Cortex of kidney (tissue), 1 donor: ENCODE data around the gene FGFBP1.
"Not testable (repeated sequence)": the region's sequence is repeated elsewhere in the genome, so short reads cannot be mapped to it uniquely, and the experiment has no call there.

ENCODE experiments used
- DNase-seq: peaks from one replicate; lab custom pipeline; 2025; lab: John Stamatoyannopoulos, UW

The FGFBP1 gene

DNA sequence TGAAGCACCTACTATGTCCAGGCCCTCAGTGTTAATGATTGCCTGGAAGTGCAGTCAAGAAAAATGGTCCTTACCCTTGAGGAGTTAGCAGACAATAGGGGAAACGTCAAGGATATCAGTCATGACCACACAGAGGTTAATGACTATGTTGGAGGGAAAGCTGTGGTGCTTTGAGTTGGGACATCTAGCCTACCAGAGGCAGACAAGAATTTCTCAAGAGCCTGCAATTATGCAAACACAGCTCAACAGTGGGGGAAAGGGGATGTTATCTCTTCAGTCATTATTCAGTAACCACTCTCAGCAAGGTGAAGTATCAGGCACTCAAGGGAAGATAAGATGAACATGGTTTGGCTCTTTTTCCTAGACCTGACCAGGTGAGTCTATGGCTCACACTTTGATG lies 7.0 kb upstream of the FGFBP1 start:
- DNase-seq: no peak

DNA sequence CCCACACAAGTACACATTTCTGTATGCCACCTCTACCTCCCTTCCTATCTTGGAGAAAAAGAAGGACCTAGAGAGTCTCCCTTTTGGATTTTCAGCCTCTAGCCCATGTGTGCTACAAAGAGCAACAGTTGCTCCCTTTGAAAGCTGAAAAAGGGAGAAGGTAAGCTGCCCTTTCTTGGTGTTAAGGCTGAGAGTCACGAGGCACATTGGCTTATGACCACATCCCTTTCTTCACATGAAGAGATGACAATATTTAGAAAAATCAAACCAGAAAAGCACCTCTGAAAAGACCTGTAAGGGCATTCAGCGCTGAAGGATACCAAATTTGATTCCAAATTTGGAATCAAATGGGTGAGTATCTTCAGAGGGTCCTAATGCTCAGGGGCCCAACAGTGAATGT lies 6.4 kb upstream of the FGFBP1 start:
- DNase-seq: no peak

GRCh38 chr4:15942283-15942682 lies 3.7 kb upstream of the FGFBP1 start:
- DNase-seq: no peak

DNA sequence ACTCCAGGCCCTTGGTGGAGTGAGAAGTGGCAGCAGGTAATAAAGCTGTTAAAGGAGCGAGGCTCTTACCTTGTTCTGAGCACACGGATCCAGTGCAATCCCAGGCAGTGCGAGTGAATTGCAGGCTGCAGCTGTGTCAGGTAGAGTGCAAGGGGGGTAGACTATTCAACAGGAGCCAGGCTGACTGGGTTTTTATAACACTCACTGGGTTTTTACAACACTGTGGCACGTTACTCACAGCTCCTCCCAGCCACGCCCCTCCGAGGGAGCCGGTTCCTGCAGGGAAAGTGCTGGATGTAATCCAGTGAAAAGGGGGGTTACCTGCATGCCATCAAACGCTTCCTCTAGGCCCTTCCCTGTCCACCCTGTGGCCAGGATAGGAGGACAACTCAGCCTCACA lies 358 bp downstream of the FGFBP1 start:
- DNase-seq: no peak

DNA sequence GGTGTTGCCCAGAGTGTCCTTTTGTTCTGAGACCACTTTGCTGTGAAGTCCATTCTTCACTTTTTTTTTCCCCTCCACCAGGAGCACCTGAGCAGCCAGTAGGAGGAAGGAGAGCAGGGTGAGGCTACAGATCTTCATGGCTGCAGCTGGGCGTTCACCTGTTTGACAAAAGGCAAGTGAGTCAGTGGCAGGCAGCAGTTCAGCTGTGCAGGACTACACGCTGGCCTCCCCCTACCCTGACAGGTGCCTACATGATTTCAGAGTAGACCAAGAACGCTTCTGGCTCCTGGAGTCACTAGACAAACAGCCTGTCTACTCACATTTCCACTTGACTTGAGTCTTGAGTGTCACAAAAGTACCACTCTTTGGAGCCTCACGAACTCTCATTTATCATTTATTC lies 2.0 kb downstream of the FGFBP1 start:
- no peak for DNase-seq

DNA sequence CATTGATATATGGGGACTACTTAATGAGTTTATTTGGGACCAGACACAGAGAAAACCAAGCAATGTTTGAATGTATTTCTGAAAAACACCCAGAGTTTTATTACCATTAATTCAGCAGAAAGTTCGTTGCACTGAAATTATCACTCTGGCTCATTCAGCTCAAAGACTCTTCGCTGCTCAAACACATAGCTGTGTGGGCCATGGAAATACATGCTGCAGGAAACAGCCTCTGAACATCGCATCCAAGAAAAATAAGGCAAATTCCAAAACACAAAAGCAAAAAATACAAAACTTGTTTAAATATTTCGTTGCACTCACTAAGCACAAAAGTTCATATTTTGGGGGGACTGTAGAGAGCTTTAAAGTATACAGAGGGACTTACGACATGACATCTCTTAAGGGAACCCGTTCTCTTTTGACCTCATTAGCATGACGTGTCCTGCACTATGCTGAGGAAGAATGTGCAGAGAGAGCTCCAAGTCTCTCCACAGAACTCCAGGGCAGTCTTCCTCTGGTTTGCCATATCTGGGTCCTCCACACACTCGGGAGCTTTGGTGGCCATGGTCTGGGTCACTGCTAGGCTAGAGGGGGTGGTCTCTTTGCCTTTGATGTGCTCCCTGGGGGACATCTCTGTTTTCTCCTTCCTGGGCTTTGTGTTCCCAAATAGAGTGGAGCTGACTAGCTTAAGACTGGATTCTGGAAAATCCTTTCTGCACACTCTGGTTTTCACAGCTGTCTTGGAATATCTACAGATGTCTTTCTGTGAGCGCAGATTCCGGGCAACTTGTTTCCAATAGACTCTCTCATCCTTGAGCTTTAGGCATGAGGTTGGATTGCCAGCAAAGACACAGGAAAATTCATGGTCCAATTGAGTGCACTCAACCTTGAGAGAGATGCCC lies 2.8 kb downstream of the FGFBP1 start:
- no peak for DNase-seq

- no peak for DNase-seq
Measured at GRCh38 chr4:15934259-15934658, 4.3 kb downstream of the FGFBP1 start.

- DNase-seq: no peak
Measured at GRCh38 chr4:15931451-15932210, 6.9 kb downstream of the FGFBP1 start.

DNA sequence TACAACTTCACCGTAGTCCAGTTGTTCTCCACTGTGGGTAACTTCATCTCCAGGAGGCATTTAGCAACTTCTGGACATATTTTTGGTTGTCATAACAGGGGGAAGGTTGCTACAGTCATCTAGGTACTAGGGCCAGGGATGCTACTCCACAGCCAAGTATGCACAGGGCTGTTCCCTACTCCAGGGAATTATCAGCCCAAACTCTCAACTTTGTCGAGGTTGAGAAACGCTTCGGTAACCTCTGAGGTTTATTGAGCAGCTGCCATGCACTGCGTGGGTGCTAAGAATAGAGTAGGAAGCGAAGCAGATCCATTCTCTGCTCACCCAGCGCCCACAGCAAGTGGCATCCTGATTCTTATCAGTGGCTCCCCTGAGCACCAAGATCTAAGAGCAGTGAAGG lies 8.2 kb downstream of the FGFBP1 start:
- no peak for DNase-seq

GRCh38 chr4:15929540-15929939 lies 9.0 kb downstream of the FGFBP1 start:
- no peak for DNase-seq

DNA sequence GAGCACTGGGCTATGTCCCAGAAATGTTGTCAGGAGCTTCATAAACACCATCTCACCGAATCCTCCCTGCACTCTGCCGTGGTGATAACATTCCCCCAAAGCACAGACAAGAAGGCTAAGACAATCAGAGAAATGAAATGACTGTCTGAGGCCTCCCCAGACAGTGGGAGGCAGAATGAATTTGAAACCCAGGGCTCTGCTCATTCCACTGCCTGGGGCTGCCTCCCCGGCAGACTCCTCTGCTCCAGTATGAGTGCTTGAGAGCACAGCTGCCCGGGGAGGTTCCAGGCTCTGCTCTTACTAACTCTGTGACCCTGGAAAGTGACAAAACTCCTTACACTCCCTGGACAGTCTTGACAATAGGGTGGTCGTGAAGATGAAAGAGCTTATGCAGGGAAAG lies 9.7 kb downstream of the FGFBP1 start:
- no peak for DNase-seq

GRCh38 chr4:15926486-15926885 lies 12.1 kb downstream of the FGFBP1 start:
- no peak for DNase-seq

GRCh38 chr4:15925830-15926229 lies 12.7 kb downstream of the FGFBP1 start:
- no peak for DNase-seq

GRCh38 chr4:15921592-15921932 lies 17.0 kb downstream of the FGFBP1 start:
- no peak for DNase-seq

DNA sequence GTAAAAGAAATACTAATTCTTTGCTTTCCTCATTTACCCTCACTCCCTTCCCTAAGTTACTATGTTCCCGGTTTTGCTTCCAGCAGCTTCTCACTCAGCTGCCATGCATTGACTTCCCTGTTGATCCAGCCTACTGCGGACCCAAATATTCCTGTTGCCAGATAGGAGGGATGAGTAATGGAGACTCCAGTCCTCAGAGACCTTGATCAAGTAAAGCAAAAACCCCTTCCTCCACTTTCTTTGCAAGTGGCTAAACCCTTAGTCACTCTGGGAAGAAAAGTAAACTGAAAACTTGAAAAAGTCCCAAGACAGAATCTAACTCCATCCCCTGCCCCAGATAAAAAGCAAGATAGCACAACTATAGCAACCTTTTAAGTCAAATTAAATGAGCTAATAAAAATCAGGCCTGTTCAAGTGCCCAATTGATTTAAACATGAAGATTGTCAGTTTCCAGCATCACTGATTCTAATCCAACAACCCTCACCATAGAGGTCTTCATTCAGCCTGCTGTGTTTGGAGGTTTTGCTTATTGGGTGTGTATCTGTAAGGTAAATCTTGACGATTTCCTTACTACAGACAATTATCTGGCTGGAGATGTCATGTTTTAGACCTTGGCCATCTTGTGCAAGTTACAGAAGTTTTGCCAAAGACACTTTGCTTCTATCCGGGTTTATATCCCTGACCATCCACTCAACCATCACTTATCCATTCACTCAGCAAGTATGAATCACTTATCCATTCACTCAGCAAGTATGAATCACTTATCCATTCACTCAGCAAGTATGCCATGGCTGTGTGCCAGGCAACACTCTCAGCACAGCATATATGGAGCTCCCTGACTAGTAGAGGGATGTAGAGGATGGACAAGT lies 17.6 kb downstream of the FGFBP1 start:
- no peak for DNase-seq

DNA sequence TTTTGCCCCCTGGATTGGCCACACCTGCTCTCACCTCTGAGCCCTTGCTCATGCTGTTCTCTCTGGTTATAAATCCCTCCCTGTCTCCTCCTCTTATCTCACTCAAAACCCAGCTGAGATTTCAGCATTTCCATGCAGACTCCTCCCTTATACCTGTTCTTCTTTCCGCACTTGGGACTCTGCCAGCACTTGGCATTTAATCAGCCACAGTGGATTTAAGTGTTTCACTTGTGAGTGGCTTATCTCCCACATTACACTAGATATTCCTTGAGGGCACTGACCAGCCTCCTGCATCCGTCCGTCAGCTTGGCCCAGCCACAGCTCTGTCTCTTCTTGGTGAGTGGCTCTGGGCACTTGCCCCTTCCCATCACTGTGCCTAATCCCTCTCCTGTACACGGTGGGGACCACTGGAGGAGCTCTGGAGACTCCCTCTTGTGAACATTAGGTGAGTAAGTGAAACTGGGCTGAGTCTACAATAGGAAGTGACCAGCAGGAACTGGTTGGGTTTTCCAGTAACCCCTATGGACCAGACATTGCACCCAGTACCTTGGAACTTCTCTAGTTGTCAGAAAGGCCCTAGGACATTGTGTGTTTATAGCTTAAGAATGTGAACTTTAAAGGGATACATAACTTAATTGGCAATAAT lies 19.9 kb downstream of the FGFBP1 start:
- no peak for DNase-seq

- DNase-seq: no peak
Measured at GRCh38 chr4:15917297-15917696, 21.2 kb downstream of the FGFBP1 start.

- not testable (repeated sequence) for DNase-seq
Measured at GRCh38 chr4:15916358-15916757, 22.2 kb downstream of the FGFBP1 start.

GRCh38 chr4:15914736-15915135 lies 23.8 kb downstream of the FGFBP1 start:
- no peak for DNase-seq

DNA sequence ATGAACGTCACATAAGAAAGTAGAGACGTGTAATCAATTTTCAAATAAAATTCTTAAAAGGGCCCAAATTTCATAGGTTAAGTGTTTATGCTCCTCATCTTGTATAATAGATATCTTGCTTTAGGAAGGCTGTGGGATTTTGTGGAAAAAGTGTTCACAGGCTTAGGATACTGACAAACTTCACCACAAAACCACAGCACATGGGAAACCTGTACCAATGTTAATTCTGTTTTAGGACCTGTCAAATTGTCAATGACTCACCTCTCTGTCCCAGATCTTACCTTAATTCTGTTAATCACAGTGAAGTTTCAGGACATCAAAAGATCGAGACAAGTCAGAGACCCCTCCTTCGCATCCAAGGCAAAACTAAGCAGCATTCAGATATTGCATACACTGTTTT lies 24.2 kb downstream of the FGFBP1 start:
- no peak for DNase-seq

GRCh38 chr4:15913631-15913970 lies 24.9 kb downstream of the FGFBP1 start:
- DNase-seq: no peak
